WTC11 (cell line): ENCODE measurements around the gene TSPAN7. TPM values are rescaled to one million over a fixed set of nuclear protein-coding genes. Genes with fewer than 3 reads are reported as not detected.

Experiments used
- ATAC-seq: fragments of 200-7000 bp; cut with Tn5 transposase; 2 replicates; pipeline ENCODE4 v1.10.0; 2021; ENCODE audit warnings: mild to moderate bottlenecking, moderate library complexity
- CTCF ChIA-PET: fragments of 300-600 bp; sonication (Branson Sonifier 250); formaldehyde crosslinking; loops from one replicate; lab custom pipeline; 2021; ENCODE audit warnings: antibody characterized with exemption; lab: Charles Lee
- POLR2A ChIA-PET: fragments of 350-600 bp; sonication (Branson Sonifier 250); formaldehyde crosslinking; loops from one replicate; lab custom pipeline; 2021; ENCODE audit warnings: antibody characterized with exemption; lab: Charles Lee
- DNase-seq: peaks from one replicate; pipeline ENCODE4 v3.0.0; 2021; ENCODE audit warnings: low spot score
- H3K27ac Mint-ChIP-seq: 2 replicates; pipeline ENCODE4 v1.8.0; 2021; ENCODE audit warnings: mixed read lengths
- H3K27me3 Mint-ChIP-seq: 2 replicates; pipeline ENCODE4 v1.8.0; 2021; ENCODE audit warnings: low read depth, mild to moderate bottlenecking, moderate library complexity, mixed read lengths
- H3K36me3 Mint-ChIP-seq: 2 replicates; pipeline ENCODE4 v1.8.0; 2021; ENCODE audit warnings: mixed read lengths
- H3K4me1 Mint-ChIP-seq: 2 replicates; pipeline ENCODE4 v1.8.0; 2022; ENCODE audit warnings: mixed read lengths
- H3K4me3 Mint-ChIP-seq: 2 replicates; pipeline ENCODE4 v1.8.0; 2021; ENCODE audit warnings: mild to moderate bottlenecking, moderate library complexity, mixed read lengths
- H3K9me3 Mint-ChIP-seq: 2 replicates; pipeline ENCODE4 v1.8.0; 2021; ENCODE audit warnings: mixed read lengths
- ATF1 ChIP-seq: sonication (generic); formaldehyde crosslinking; IDR thresholded peaks from 2 replicates; pipeline ENCODE4 v1.8.1; 2023; ENCODE audit warnings: mild to moderate bottlenecking, moderate library complexity, missing genetic modification reagents
- ATF3 ChIP-seq: sonication (generic); formaldehyde crosslinking; conservative IDR thresholded peaks from 2 replicates; pipeline ENCODE4 v1.8.1; 2022; ENCODE audit warnings: mild to moderate bottlenecking, missing genetic modification reagents
- CDX4 ChIP-seq: fragments of 250-450 bp; sonication (Bioruptor Pico); IDR thresholded peaks from 2 replicates; pipeline ENCODE4 v1.9.0; 2021; ENCODE audit warnings: moderate library complexity, mild to moderate bottlenecking, inconsistent platforms, borderline replicate concordance
- CREM ChIP-seq: sonication (generic); formaldehyde crosslinking; IDR thresholded peaks from 2 replicates; pipeline ENCODE4 v1.8.1; 2022; ENCODE audit warnings: mild to moderate bottlenecking, missing genetic modification reagents, moderate library complexity
- ESRRA ChIP-seq: sonication (generic); formaldehyde crosslinking; IDR thresholded peaks from 2 replicates; pipeline ENCODE4 v1.8.1; 2022; ENCODE audit warnings: mild to moderate bottlenecking, missing genetic modification reagents, borderline replicate concordance
- FOXK1 ChIP-seq: sonication (generic); formaldehyde crosslinking; IDR thresholded peaks from 2 replicates; pipeline ENCODE4 v1.8.0; 2022; ENCODE audit warnings: mild to moderate bottlenecking, moderate library complexity, missing genetic modification reagents
- GABPB1 ChIP-seq: sonication (generic); formaldehyde crosslinking; IDR thresholded peaks from 2 replicates; pipeline ENCODE4 v1.8.1; 2023; ENCODE audit warnings: mild to moderate bottlenecking, missing genetic modification reagents
- GRHL2 ChIP-seq: fragments of 250-450 bp; sonication (Bioruptor Pico); IDR thresholded peaks from 2 replicates; pipeline ENCODE4 v1.8.0; 2022; ENCODE audit warnings: mild to moderate bottlenecking, moderate library complexity; ENCODE audit not compliant: insufficient replicate concordance, severe bottlenecking
- HMGA2 ChIP-seq: fragments of 250-450 bp; sonication (Bioruptor Pico); IDR thresholded peaks from 2 replicates; pipeline ENCODE4 v1.4.0; 2021; ENCODE audit warnings: mild to moderate bottlenecking, moderate library complexity
- MAX ChIP-seq: sonication (generic); formaldehyde crosslinking; IDR thresholded peaks from 2 replicates; pipeline ENCODE4 v1.8.0; 2022; ENCODE audit warnings: mild to moderate bottlenecking, missing genetic modification reagents
- MXD4 ChIP-seq: fragments of 250-450 bp; sonication (Bioruptor Pico); IDR thresholded peaks from 2 replicates; pipeline ENCODE4 v1.8.0; 2021; ENCODE audit warnings: mild to moderate bottlenecking, moderate library complexity, borderline replicate concordance
- NFE2L1 ChIP-seq: sonication (generic); formaldehyde crosslinking; IDR thresholded peaks from 2 replicates; pipeline ENCODE4 v1.8.1; 2023; ENCODE audit warnings: missing genetic modification reagents
- NR3C1 ChIP-seq: sonication (generic); formaldehyde crosslinking; conservative IDR thresholded peaks from 2 replicates; pipeline ENCODE4 v1.8.1; 2023; ENCODE audit warnings: low read depth, mild to moderate bottlenecking, missing genetic modification reagents
- SOX15 ChIP-seq: fragments of 250-450 bp; sonication (Bioruptor Pico); IDR thresholded peaks from 2 replicates; pipeline ENCODE4 v1.9.0; 2021; ENCODE audit warnings: mild to moderate bottlenecking
- SP1 ChIP-seq: sonication (generic); formaldehyde crosslinking; conservative IDR thresholded peaks from 2 replicates; pipeline ENCODE4 v1.8.1; 2022; ENCODE audit warnings: missing genetic modification reagents
- TEAD1 ChIP-seq: sonication (generic); formaldehyde crosslinking; IDR thresholded peaks from 2 replicates; pipeline ENCODE4 v1.8.0; 2022; ENCODE audit warnings: mild to moderate bottlenecking, missing genetic modification reagents
- TP53 ChIP-seq: sonication (generic); formaldehyde crosslinking; IDR thresholded peaks from 2 replicates; pipeline ENCODE4 v1.8.1; 2023; ENCODE audit warnings: mild to moderate bottlenecking, missing genetic modification reagents
- ZBTB43 ChIP-seq: sonication (generic); formaldehyde crosslinking; IDR thresholded peaks from 2 replicates; pipeline ENCODE4 v1.8.1; 2023; ENCODE audit warnings: mild to moderate bottlenecking, missing genetic modification reagents
- ZNF416 ChIP-seq: fragments of 250-450 bp; sonication (Bioruptor Pico); IDR thresholded peaks from 2 replicates; pipeline ENCODE4 v1.9.0; 2021; ENCODE audit warnings: mild to moderate bottlenecking, inconsistent platforms
- ZNF532 ChIP-seq: fragments of 250-450 bp; sonication (Bioruptor Pico); IDR thresholded peaks from 2 replicates; pipeline ENCODE4 v1.9.0; 2021; ENCODE audit warnings: mild to moderate bottlenecking, borderline replicate concordance
- ZSCAN18 ChIP-seq: fragments of 250-450 bp; sonication (Bioruptor Pico); IDR thresholded peaks from 2 replicates; pipeline ENCODE4 v2.1.2; 2022; ENCODE audit warnings: mild to moderate bottlenecking, moderate library complexity
- total RNA-seq: library from RNA; stranded (reverse); gene quantifications from 3 replicates; pipeline ENCODE4 v1.2.3, GENCODE V29; 2021

The TSPAN7 gene
- total RNA-seq, 1 experiment from 2014 or later: 10.8 TPM

GRCh38 chrX:38596939-38597338 lies 35.6 kb downstream of the TSPAN7 start:
- Mint-ChIP-seq H3K36me3 (no peaks in the 10 kb centered on the region), H3K9me3 (no peaks in the 10 kb centered on the region), H3K4me3 (no peak overlapping the region), H3K27ac (no peak overlapping the region), H3K4me1 (no peaks in the 10 kb centered on the region), H3K27me3 (no peaks in the 10 kb centered on the region; the same call in 1 of the 2 replicates)
- DNase-seq (no peak), ATAC-seq (no peak)
- no peak for TF ChIP-seq ATF3
- TF ChIP-seq HMGA2 (CRISPR knock-in tag): no peak
- TF ChIP-seq NFE2L1 (CRISPR knock-in tag): no peak
- TF ChIP-seq ATF1 (CRISPR knock-in tag): no peak
- TF ChIP-seq SOX15: no peak
- no peak for TF ChIP-seq ZSCAN18
- TF ChIP-seq FOXK1 (CRISPR knock-in tag): no peak
- TF ChIP-seq MXD4 (CRISPR knock-in tag): no peak
- TF ChIP-seq ZBTB43 (CRISPR knock-in tag): no peak
- TF ChIP-seq TP53 (CRISPR knock-in tag): no peak
- no peak for TF ChIP-seq ZNF416 (CRISPR knock-in tag)
- POLR2A ChIA-PET: no interaction called here
- CTCF ChIA-PET: no interaction called here

GRCh38 chrX:38599796-38600755 lies 38.7 kb downstream of the TSPAN7 start:
- Mint-ChIP-seq H3K36me3 (no peaks in the 10 kb centered on the region), H3K9me3 (no peaks in the 10 kb centered on the region), H3K27ac (no peak overlapping the region), H3K27me3 (no peaks in the 10 kb centered on the region; the same call in 1 of the 2 replicates), H3K4me1 (no peaks in the 10 kb centered on the region), H3K4me3 (no peak overlapping the region)
- POLR2A ChIA-PET: no interaction called here
- TF ChIP-seq NR3C1 (no peak), GABPB1 (CRISPR knock-in tag) (no peak), CREM (CRISPR knock-in tag) (no peak), ATF3 (no peak), SOX15 (no peak)
- no peak for DNase-seq
- no peak for ATAC-seq
- CTCF ChIA-PET: no interaction called here

GRCh38 chrX:38601866-38602265 lies 40.5 kb downstream of the TSPAN7 start:
- H3K4me3 Mint-ChIP-seq: no peak overlapping the region
- DNase-seq (no peak), ATAC-seq (no peak)
- ChIA-PET POLR2A (no interaction called here), CTCF (no interaction called here)
- no peaks in the 10 kb centered on the region for H3K36me3 Mint-ChIP-seq
- TF ChIP-seq MAX (CRISPR knock-in tag) (no peak), GRHL2 (CRISPR knock-in tag) (no peak), GABPB1 (CRISPR knock-in tag) (no peak), ESRRA (CRISPR knock-in tag) (no peak), TEAD1 (CRISPR knock-in tag) (no peak), CDX4 (CRISPR knock-in tag) (no peak), SP1 (CRISPR knock-in tag) (no peak), ZNF532 (CRISPR knock-in tag) (no peak)
- H3K27ac Mint-ChIP-seq: no peak overlapping the region
- no peaks in the 10 kb centered on the region for H3K9me3 Mint-ChIP-seq
- no peaks in the 10 kb centered on the region; the same call in 1 of the 2 replicates for H3K27me3 Mint-ChIP-seq
- H3K4me1 Mint-ChIP-seq: no peaks in the 10 kb centered on the region
